ENCODE data around the gene DTHD1. TPM values are rescaled to one million over a fixed set of nuclear protein-coding genes. Genes with fewer than 3 reads are reported as not detected.

Gene DTHD1
- total RNA-seq, 1 donor from 2014 or later, result not detected

DNA sequence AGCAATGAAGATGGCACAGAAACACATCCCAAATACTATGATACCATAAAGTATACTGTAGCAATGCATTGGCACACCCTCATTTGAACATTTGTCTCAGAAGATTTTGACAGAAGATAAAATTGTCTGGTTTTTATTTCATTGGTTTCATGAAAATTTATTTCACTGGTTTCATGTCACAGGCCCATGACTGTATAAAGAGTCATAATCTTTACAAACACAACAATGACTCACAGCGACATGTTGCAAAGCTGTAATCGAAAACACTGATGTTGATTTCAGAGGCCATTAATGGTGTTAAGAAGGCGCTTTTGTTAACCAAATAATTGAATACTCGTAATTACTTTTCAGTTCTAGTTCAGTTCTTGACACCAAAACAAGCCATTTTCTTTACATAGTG lies 8.1 kb upstream of the DTHD1 start:
- H3K9me3 Mint-ChIP-seq, result no peaks in the 10 kb centered on the region

DNA sequence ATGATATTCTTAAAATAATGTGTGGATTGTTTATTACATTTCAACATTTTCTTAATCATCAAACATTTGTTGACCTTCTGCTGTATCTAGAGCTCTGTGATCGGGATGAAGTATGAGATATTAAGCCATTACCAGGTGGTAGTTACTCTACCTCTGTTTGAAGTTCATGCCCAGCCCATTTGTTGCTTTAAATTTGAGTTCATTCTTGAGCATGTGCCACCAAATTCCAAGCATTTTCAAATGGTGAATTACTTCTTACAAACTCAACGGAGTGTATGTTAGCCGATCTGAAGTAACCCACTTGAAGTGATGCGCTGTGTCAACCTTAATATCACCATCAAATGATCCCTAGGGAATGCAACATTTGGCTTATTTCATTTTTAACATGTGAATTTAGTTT lies 7.3 kb upstream of the DTHD1 start:
- Histone ChIP-seq H3K79me2 (ENCODE audit: low read depth) (no peaks in the 10 kb centered on the region), H3F3A (ENCODE audit: low read depth) (no peaks in the 10 kb centered on the region), H3K36me3 (no peaks in the 10 kb centered on the region), H3K4me3 (no peak overlapping the region), H3K27me3 (no peaks in the 10 kb centered on the region), H2AFZ (replicated peaks) (no peak overlapping the region), H3K4me2 (no peak overlapping the region), H3K9ac (no peak overlapping the region), H3K9me3 (ENCODE audit: low read depth) (no peaks in the 10 kb centered on the region), H3K27ac (no peak overlapping the region), H4K20me1 (ENCODE audit: low read depth) (no peaks in the 10 kb centered on the region), H3K4me1 (no peaks in the 10 kb centered on the region)
- no peak for TF ChIP-seq EZH2 (IDR thresholded peaks at IDR 0.05)
- TF ChIP-seq, protein P1, sequence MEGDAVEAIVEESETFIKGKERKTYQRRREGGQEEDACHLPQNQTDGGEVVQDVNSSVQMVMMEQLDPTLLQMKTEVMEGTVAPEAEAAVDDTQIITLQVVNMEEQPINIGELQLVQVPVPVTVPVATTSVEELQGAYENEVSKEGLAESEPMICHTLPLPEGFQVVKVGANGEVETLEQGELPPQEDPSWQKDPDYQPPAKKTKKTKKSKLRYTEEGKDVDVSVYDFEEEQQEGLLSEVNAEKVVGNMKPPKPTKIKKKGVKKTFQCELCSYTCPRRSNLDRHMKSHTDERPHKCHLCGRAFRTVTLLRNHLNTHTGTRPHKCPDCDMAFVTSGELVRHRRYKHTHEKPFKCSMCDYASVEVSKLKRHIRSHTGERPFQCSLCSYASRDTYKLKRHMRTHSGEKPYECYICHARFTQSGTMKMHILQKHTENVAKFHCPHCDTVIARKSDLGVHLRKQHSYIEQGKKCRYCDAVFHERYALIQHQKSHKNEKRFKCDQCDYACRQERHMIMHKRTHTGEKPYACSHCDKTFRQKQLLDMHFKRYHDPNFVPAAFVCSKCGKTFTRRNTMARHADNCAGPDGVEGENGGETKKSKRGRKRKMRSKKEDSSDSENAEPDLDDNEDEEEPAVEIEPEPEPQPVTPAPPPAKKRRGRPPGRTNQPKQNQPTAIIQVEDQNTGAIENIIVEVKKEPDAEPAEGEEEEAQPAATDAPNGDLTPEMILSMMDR (IDR thresholded peaks at IDR 0.05), result no peak
- Mint-ChIP-seq H3K4me1 (no peaks in the 10 kb centered on the region), H3K36me3 (no peaks in the 10 kb centered on the region), H3K4me3 (no peak overlapping the region), H3K9me3 (no peaks in the 10 kb centered on the region), H3K27me3 (ENCODE audit: insufficient read depth, low read depth) (peaks cover 4% of the 10 kb centered on the region), H3K27ac (no peak overlapping the region)
- DNase-seq (ENCODE audit: low spot score), result no peak

More for the DNA sequence above, 8.1 kb upstream of the DTHD1 start:
- H3K79me2 ChIP-seq (ENCODE audit: low read depth), result no peaks in the 10 kb centered on the region
- no peaks in the 10 kb centered on the region for H4K20me1 ChIP-seq (ENCODE audit: low read depth)
- no peak overlapping the region for H3K4me3 ChIP-seq
- H3K36me3 ChIP-seq, result no peaks in the 10 kb centered on the region
- H3K9me3 ChIP-seq (ENCODE audit: low read depth), result no peaks in the 10 kb centered on the region
- H3K36me3 Mint-ChIP-seq, result no peaks in the 10 kb centered on the region
- H3K27ac Mint-ChIP-seq, result no peak overlapping the region
- H3K27me3 ChIP-seq, result no peaks in the 10 kb centered on the region
- H3K9ac ChIP-seq, result no peak overlapping the region
- no peaks in the 10 kb centered on the region for H3F3A ChIP-seq (ENCODE audit: low read depth)
- H3K4me3 Mint-ChIP-seq, result no peak overlapping the region
- H2AFZ ChIP-seq (replicated peaks), result no peak overlapping the region
- no peak overlapping the region for H3K27ac ChIP-seq
- H3K27me3 Mint-ChIP-seq (ENCODE audit: insufficient read depth, low read depth), result peaks cover 4% of the 10 kb centered on the region
- H3K4me1 Mint-ChIP-seq, result no peaks in the 10 kb centered on the region
- no peak for TF ChIP-seq EZH2phosphoT487 (IDR thresholded peaks at IDR 0.05)
- TF ChIP-seq, protein P1 (IDR thresholded peaks at IDR 0.05), result no peak
- no peak for TF ChIP-seq EZH2 (IDR thresholded peaks at IDR 0.05)
- DNase-seq (ENCODE audit: low spot score), result no peak
- no peaks in the 10 kb centered on the region for H3K4me1 ChIP-seq
- no peak overlapping the region for H3K4me2 ChIP-seq

DNA sequence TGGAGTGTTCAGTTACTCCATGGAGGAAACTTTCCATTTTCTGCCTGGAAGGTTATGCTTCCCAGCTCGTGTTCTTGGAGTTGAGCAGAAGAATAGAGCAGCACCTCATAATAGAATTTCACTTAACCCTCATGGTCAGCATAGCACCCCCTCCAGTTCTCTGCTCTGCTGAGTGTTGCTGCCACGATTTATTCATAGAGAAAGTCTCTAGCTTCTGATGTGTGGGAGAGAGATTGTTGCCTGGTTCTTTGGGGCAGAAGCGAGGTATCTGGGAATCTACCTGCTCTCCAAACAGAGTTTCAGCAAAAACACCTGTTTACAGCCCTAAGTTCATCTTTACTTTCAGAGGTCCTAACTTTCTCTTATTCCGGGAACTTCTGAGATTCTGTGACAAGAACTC lies 3.9 kb upstream of the DTHD1 start:
- H3K9ac ChIP-seq, result no peak overlapping the region
- no peak for DNase-seq (ENCODE audit: low spot score)

More for the DNA sequence above, 3.9 kb upstream of the DTHD1 start:
- TF ChIP-seq, protein P1 (IDR thresholded peaks at IDR 0.05), result no peak
- no peak for TF ChIP-seq EZH2phosphoT487 (IDR thresholded peaks at IDR 0.05)
- no peak for TF ChIP-seq EZH2 (IDR thresholded peaks at IDR 0.05)
- H3K4me1 ChIP-seq, result peaks cover 10% of the 10 kb centered on the region
- Mint-ChIP-seq H3K9me3 (no peaks in the 10 kb centered on the region), H3K4me1 (peaks cover 23% of the 10 kb centered on the region), H3K27me3 (ENCODE audit: insufficient read depth, low read depth) (peaks cover 4% of the 10 kb centered on the region), H3K27ac (no peak overlapping the region), H3K4me3 (no peak overlapping the region), H3K36me3 (no peaks in the 10 kb centered on the region)
- H3K27me3 ChIP-seq, result no peaks in the 10 kb centered on the region
- H3K9me3 ChIP-seq (ENCODE audit: low read depth), result no peaks in the 10 kb centered on the region
- H3K79me2 ChIP-seq (ENCODE audit: low read depth), result no peaks in the 10 kb centered on the region
- H3F3A ChIP-seq (ENCODE audit: low read depth), result no peaks in the 10 kb centered on the region
- H2AFZ ChIP-seq (replicated peaks), result no peak overlapping the region
- H3K27ac ChIP-seq, result no peak overlapping the region
- no peak overlapping the region for H3K4me3 ChIP-seq
- no peak overlapping the region for H3K4me2 ChIP-seq
- no peaks in the 10 kb centered on the region for H4K20me1 ChIP-seq (ENCODE audit: low read depth)
- H3K36me3 ChIP-seq, result no peaks in the 10 kb centered on the region

All from neural progenitor cell (in vitro differentiated cells).